Measurements from ENCODE around the gene NAA80.

NAA80 gene

DNA sequence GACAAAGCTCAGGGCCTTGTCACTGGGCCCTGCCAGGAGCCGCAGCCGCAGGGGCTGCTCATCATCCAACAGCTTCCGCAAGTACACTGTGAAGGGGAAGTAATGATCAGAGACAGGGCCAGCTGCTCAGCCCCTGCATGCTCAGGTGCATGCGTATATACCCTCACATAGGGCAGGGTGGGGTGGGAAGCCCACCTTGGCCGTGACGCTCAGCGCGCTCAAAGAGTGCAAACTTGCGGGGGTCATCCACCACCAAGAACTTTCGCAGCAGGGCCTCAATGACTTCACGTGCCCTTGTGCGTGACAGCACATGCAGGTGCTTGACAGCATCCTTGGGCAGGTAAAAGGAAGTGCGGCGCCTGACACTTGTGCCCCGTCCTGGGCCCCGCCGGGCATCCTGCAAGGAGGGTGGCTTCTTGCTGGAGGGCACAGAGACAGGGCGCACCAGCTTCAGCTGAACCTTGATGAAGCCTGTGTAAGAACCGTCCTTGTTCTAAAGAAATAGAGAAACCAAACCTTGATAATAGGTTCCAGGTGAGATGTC is 32.2 kb upstream of the NAA80 start:
- ChIA-PET POLR2A (interaction anchor here (1.1 kb wide), 1 partner anchor 22 kb away, joined by 5 read pairs; no protein-coding TSS in a partner anchor), CTCF (interaction anchor here (1.0 kb wide), 1 partner anchor 136 kb away, joined by 3 read pairs; no protein-coding TSS in a partner anchor)
- TF ChIP-seq NFRKB (IDR thresholded peaks at IDR 0.05) (no peak), LEF1 (IDR thresholded peaks at IDR 0.05; ENCODE audit: borderline replicate concordance) (no peak), HDGF (IDR thresholded peaks at IDR 0.05; ENCODE audit: borderline replicate concordance) (no peak), BHLHE40 (IDR thresholded peaks at IDR 0.05; ENCODE audit: borderline replicate concordance) (no peak), ZNF384 (IDR thresholded peaks at IDR 0.05) (no peak), FOXM1 (IDR thresholded peaks at IDR 0.05; ENCODE audit: borderline replicate concordance) (no peak), TARDBP (IDR thresholded peaks at IDR 0.05) (no peak), SUZ12 (IDR thresholded peaks at IDR 0.05) (no peak), SP1 (IDR thresholded peaks at IDR 0.05) (no peak), CTBP1 (IDR thresholded peaks at IDR 0.05; ENCODE audit: borderline replicate concordance) (no peak), L3MBTL2 (conservative IDR thresholded peaks at IDR 0.05) (no peak), ARNT (IDR thresholded peaks at IDR 0.05) (no peak), FOXK2 (IDR thresholded peaks at IDR 0.05) (no peak), ELF4 (IDR thresholded peaks at IDR 0.05) (no peak), FOXA1 (IDR thresholded peaks at IDR 0.05) (no peak)
- TF ChIP-seq, protein P1, sequence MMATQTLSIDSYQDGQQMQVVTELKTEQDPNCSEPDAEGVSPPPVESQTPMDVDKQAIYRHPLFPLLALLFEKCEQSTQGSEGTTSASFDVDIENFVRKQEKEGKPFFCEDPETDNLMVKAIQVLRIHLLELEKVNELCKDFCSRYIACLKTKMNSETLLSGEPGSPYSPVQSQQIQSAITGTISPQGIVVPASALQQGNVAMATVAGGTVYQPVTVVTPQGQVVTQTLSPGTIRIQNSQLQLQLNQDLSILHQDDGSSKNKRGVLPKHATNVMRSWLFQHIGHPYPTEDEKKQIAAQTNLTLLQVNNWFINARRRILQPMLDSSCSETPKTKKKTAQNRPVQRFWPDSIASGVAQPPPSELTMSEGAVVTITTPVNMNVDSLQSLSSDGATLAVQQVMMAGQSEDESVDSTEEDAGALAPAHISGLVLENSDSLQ (IDR thresholded peaks at IDR 0.05): no peak
- DNase-seq (ENCODE audit: extremely low spot score): no peak

DNA sequence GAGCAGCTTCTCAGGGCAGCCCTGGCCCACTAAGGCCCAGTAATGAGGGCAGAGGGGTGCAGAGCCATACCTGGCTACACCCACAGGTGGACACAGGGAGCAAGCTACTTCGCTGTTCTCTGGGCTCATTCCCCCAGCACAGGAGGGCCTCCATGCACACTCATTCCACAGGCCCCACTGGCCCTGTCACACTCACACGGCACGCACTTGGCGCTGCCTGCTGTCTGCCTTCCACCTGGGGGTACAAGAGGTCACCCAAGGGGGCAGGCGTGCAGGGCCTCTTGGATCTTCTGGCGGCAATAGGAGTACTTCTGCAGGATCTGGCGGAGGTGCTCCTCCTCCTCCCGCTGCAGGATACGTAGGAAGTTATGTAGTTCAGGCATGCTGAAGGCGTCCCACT is 31.1 kb upstream of the NAA80 start:
- CTCF ChIA-PET: no interaction called here
- TF ChIP-seq, protein P1 (IDR thresholded peaks at IDR 0.05): no peak
- no peak for TF ChIP-seq SUZ12 (IDR thresholded peaks at IDR 0.05)
- TF ChIP-seq ZNF384 (IDR thresholded peaks at IDR 0.05): no peak
- no peak for TF ChIP-seq SP1 (IDR thresholded peaks at IDR 0.05)
- TF ChIP-seq FOXM1 (IDR thresholded peaks at IDR 0.05; ENCODE audit: borderline replicate concordance): no peak
- no peak for TF ChIP-seq ELF4 (IDR thresholded peaks at IDR 0.05)
- no peak for TF ChIP-seq LEF1 (IDR thresholded peaks at IDR 0.05; ENCODE audit: borderline replicate concordance)
- no peak for TF ChIP-seq HDGF (IDR thresholded peaks at IDR 0.05; ENCODE audit: borderline replicate concordance)
- TF ChIP-seq CTBP1 (IDR thresholded peaks at IDR 0.05; ENCODE audit: borderline replicate concordance): no peak
- no peak for TF ChIP-seq FOXK2 (IDR thresholded peaks at IDR 0.05)
- no peak for TF ChIP-seq FOXA1 (IDR thresholded peaks at IDR 0.05)
- TF ChIP-seq BHLHE40 (IDR thresholded peaks at IDR 0.05; ENCODE audit: borderline replicate concordance): no peak
- TF ChIP-seq TARDBP (IDR thresholded peaks at IDR 0.05): no peak
- POLR2A ChIA-PET: no interaction called here
- DNase-seq (ENCODE audit: extremely low spot score): no peak

DNA sequence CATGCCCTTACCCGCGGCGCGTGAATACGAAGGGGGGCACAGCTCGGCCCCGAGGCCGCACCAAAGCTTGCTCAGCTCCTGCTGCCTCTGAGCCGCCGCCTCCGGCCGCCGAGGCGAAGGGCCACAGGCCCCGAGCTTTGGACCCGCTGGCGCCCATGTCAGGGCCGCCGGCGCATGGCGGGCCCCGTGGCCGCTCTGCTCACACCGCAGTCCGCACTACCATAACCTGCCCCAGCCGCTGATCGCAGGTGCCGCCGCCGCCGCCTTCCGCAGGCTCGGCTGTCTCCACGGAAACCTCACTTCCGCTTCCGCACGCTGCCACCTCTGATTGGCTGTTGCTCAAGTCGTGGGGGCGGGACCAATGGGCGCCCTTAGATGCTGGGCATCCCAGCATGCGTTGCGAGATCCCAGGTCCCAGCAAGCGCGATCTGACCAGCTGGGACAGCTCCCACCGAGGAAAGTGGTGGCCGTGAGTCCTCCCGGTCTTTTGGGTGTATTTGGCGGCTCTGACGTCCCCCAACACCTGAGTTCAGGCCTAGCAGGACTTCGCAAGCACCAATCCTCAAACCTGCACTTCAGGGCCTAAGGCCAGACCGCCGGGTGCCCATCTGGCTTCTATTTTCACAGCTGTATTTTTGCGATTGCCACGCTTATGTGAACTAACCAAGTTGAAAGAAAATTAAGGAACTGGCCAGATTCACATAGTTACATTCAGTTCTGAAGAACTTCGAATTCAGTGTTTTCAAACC is 28.9 kb upstream of the NAA80 start, which contains the start of gene TUSC2:
Gene TUSC2 (minus strand): TSS at position 281 of the 749 bp plus-strand sequence. CDS start 124 bp downstream, at position 157.
- ChIA-PET POLR2A (interaction anchor here (0.8 to 3.1 kb wide), 22 partner anchors 9 to 241 kb away, joined by 3 to 88 read pairs (median 4); partner anchors contain the start of genes CYB561D2, GNAI2, HEMK1 and HYAL3), CTCF (interaction anchor here (1.6 kb wide), 1 partner anchor 9 kb away, joined by 10 read pairs; no protein-coding TSS in a partner anchor)
- DNase-seq (ENCODE audit: extremely low spot score): peak; percentile 95

DNA sequence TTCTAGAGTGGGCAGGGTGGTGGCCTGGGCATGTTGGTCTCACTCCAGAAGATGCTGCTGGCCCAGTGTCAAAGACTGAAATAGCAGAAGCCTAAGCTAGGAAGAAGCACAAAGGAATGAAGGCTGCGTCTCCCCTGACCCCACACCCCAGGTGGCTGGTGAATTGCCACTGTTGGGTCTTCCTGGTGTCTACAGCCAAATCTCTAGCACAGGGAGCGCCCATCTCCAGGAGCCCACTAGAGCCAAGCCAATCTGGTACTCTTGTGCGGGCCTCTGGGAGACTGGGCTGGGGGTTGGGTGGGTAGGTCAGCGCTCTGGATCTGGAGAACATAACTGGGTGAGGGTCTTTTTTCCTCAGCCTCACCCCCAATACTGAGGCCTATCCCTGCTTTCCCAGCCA is 27.9 kb upstream of the NAA80 start:
- CTCF ChIA-PET: no interaction called here
- TF ChIP-seq, protein P1 (IDR thresholded peaks at IDR 0.05): no peak
- TF ChIP-seq ARNT (IDR thresholded peaks at IDR 0.05) (no peak), TARDBP (IDR thresholded peaks at IDR 0.05) (no peak), FOXM1 (IDR thresholded peaks at IDR 0.05; ENCODE audit: borderline replicate concordance) (no peak), ELF4 (IDR thresholded peaks at IDR 0.05) (no peak), FOXA1 (IDR thresholded peaks at IDR 0.05) (no peak), HDGF (IDR thresholded peaks at IDR 0.05; ENCODE audit: borderline replicate concordance) (no peak), LEF1 (IDR thresholded peaks at IDR 0.05; ENCODE audit: borderline replicate concordance) (no peak), BHLHE40 (IDR thresholded peaks at IDR 0.05; ENCODE audit: borderline replicate concordance) (no peak), FOXK2 (IDR thresholded peaks at IDR 0.05) (no peak), SP1 (IDR thresholded peaks at IDR 0.05) (no peak), ZNF384 (IDR thresholded peaks at IDR 0.05) (no peak), NFRKB (IDR thresholded peaks at IDR 0.05) (no peak), CTBP1 (IDR thresholded peaks at IDR 0.05; ENCODE audit: borderline replicate concordance) (no peak), SUZ12 (IDR thresholded peaks at IDR 0.05) (no peak), L3MBTL2 (conservative IDR thresholded peaks at IDR 0.05) (no peak)
- POLR2A ChIA-PET: interaction anchor here (0.9 to 3.1 kb wide), 16 partner anchors 9 to 133 kb away, joined by 3 to 88 read pairs (median 5); partner anchors contain the start of genes CYB561D2, GNAI2, HYAL3 and IFRD2
- DNase-seq (ENCODE audit: extremely low spot score): no peak

More for the DNA sequence above, 28.9 kb upstream of the NAA80 start, which contains the start of gene TUSC2:
- TF ChIP-seq SUZ12 (IDR thresholded peaks at IDR 0.05) (no peak), ELF4 (IDR thresholded peaks at IDR 0.05) (peak; percentile 64), ZNF384 (IDR thresholded peaks at IDR 0.05) (no peak)
- TF ChIP-seq, protein P1 (IDR thresholded peaks at IDR 0.05): peak; percentile 76; the same call in 1 of the 2 replicates

DNA sequence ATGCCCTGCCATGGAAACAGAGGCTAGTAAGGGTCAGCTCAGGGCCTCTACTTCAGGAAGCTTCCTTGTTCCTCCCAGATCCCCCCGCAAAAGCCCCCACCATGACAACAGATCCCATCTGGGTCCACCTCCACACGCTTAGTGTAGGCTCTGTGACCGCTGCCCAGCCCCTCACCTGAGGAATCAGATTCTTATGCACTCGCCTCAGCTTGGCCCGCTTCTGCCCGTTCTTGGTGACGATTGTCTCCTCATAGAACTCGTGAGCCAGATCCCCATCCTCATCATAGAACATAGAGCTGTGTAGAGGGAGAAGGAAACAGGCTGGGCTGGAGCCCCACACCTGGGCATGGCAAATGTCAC is 27.0 kb upstream of the NAA80 start:
- ChIA-PET CTCF (no interaction called here), POLR2A (interaction anchor here (1.7 to 2.2 kb wide), 2 partner anchors 11 to 24 kb away, joined by 5 to 14 read pairs; partner anchors contain the start of genes CYB561D2 and NPRL2)
- DNase-seq (ENCODE audit: extremely low spot score): no peak
- TF ChIP-seq SUZ12 (IDR thresholded peaks at IDR 0.05): no peak
- no peak for TF ChIP-seq NFRKB (IDR thresholded peaks at IDR 0.05)
- TF ChIP-seq, protein P1 (IDR thresholded peaks at IDR 0.05): no peak
- TF ChIP-seq FOXA1 (IDR thresholded peaks at IDR 0.05): no peak
- TF ChIP-seq SP1 (IDR thresholded peaks at IDR 0.05): no peak
- TF ChIP-seq L3MBTL2 (conservative IDR thresholded peaks at IDR 0.05): no peak
- no peak for TF ChIP-seq CTBP1 (IDR thresholded peaks at IDR 0.05; ENCODE audit: borderline replicate concordance)
- TF ChIP-seq ELF4 (IDR thresholded peaks at IDR 0.05): no peak
- TF ChIP-seq FOXK2 (IDR thresholded peaks at IDR 0.05): no peak
- no peak for TF ChIP-seq ZNF384 (IDR thresholded peaks at IDR 0.05)
- TF ChIP-seq ARNT (IDR thresholded peaks at IDR 0.05): no peak
- no peak for TF ChIP-seq BHLHE40 (IDR thresholded peaks at IDR 0.05; ENCODE audit: borderline replicate concordance)
- TF ChIP-seq HDGF (IDR thresholded peaks at IDR 0.05; ENCODE audit: borderline replicate concordance): no peak
- TF ChIP-seq LEF1 (IDR thresholded peaks at IDR 0.05; ENCODE audit: borderline replicate concordance): no peak
- no peak for TF ChIP-seq TARDBP (IDR thresholded peaks at IDR 0.05)
